ELR (cell line): ENCODE data around the gene SOX8.
A peak's percentile ranks its signal among the peaks of the same experiment; 100 is the strongest.

ENCODE experiments used
- DNase-seq: peaks from one replicate; pipeline ENCODE4 v3.0.0-alpha.2; 2015; ENCODE audit warnings: low read depth

Gene SOX8

GRCh38 chr16:1008085-1008484 lies 26.5 kb downstream of the SOX8 start:
- DNase-seq, result no peak

- DNase-seq, result no peak
These were observed 28.0 kb downstream of the SOX8 start for GRCh38 chr16:1009358-1010150.

GRCh38 chr16:1010251-1010650 lies 28.7 kb downstream of the SOX8 start:
- no peak for DNase-seq

GRCh38 chr16:1010815-1011214 lies 29.2 kb downstream of the SOX8 start:
- no peak for DNase-seq

- no peak for DNase-seq
These were observed 29.9 kb downstream of the SOX8 start for GRCh38 chr16:1011316-1012082.

- no peak for DNase-seq
These were observed 30.6 kb downstream of the SOX8 start for GRCh38 chr16:1012135-1012534.

GRCh38 chr16:1012722-1013592 lies 31.4 kb downstream of the SOX8 start:
- no peak for DNase-seq

GRCh38 chr16:1013593-1013900 lies 32.0 kb downstream of the SOX8 start:
- no peak for DNase-seq

- no peak for DNase-seq
These were observed 32.7 kb downstream of the SOX8 start for GRCh38 chr16:1014221-1014620.

GRCh38 chr16:1014771-1015495 lies 33.4 kb downstream of the SOX8 start:
- no peak for DNase-seq

- no peak for DNase-seq
These were observed 37.1 kb downstream of the SOX8 start for GRCh38 chr16:1018447-1019198.

- peak; percentile 40 for DNase-seq
These were observed 37.9 kb downstream of the SOX8 start for GRCh38 chr16:1019231-1020090.

GRCh38 chr16:1020091-1020399 lies 38.5 kb downstream of the SOX8 start:
- no peak for DNase-seq

- DNase-seq, result no peak
These were observed 39.0 kb downstream of the SOX8 start for GRCh38 chr16:1020591-1020990.

GRCh38 chr16:1021553-1022160 lies 40.1 kb downstream of the SOX8 start:
- no peak for DNase-seq

GRCh38 chr16:1022466-1022865 lies 40.9 kb downstream of the SOX8 start:
- no peak for DNase-seq

GRCh38 chr16:1024138-1024537 lies 42.6 kb downstream of the SOX8 start:
- DNase-seq, result no peak

- DNase-seq, result peak; percentile 4
These were observed 43.7 kb downstream of the SOX8 start for GRCh38 chr16:1025183-1025809.

GRCh38 chr16:1026057-1026783 lies 44.6 kb downstream of the SOX8 start:
- DNase-seq, result no peak
